Measurements from ENCODE around the gene KCNJ5.

Gene KCNJ5

DNA sequence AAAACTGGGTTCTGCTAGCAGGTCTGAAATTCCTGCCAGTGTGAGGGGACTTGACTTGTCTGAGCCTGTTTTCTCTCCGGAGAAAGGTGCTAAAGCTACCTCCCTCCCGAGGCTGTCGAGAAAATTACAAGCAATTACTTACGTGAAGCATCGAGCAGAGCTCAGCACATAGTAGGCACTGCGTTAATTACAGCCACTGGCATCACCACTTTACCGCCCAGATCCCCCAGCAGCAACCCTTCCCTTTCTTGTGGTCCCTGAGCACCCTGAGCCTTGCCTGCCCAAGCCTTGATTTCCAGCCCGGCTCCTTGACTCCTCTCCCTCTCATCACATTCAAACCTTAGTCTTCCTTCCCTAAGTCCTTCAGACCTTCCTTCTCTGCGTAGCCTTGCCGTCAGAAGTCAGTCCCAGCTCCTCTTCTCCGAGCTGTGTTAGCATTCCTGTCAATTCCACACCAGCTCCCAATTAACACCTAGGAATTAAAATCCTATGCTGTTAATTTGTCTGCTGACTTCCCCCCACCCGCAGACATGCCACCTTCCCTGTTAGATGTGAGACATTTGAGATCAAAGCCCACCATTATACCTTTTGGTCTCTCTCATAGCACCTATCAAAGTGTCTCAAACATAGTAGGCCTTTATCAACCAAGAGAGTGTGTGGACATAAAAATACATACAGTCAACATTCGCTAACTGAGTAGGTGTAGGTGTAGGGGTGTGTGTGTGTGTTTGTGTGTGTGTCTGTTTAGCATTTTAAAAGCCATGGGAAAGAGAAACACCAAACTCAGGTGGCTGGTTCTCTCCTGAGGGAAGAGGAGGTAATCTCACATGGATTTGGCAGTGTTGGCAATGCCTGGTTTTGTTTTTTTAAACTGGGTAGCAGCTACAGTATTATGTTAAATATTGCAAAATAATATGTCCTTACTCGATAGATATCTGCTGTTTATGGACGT lies 2.8 kb upstream of the KCNJ5 start:
- H4K20me1 ChIP-seq (ENCODE audit: insufficient read depth, low read length): no peaks in the 10 kb centered on the region
- H3K36me3 ChIP-seq (replicated peaks; ENCODE audit: low read depth, low read length): no peaks in the 10 kb centered on the region
- no peak for TF ChIP-seq EZH2phosphoT487 (IDR thresholded peaks at IDR 0.05; ENCODE audit: low read depth)
- TF ChIP-seq, protein P1, sequence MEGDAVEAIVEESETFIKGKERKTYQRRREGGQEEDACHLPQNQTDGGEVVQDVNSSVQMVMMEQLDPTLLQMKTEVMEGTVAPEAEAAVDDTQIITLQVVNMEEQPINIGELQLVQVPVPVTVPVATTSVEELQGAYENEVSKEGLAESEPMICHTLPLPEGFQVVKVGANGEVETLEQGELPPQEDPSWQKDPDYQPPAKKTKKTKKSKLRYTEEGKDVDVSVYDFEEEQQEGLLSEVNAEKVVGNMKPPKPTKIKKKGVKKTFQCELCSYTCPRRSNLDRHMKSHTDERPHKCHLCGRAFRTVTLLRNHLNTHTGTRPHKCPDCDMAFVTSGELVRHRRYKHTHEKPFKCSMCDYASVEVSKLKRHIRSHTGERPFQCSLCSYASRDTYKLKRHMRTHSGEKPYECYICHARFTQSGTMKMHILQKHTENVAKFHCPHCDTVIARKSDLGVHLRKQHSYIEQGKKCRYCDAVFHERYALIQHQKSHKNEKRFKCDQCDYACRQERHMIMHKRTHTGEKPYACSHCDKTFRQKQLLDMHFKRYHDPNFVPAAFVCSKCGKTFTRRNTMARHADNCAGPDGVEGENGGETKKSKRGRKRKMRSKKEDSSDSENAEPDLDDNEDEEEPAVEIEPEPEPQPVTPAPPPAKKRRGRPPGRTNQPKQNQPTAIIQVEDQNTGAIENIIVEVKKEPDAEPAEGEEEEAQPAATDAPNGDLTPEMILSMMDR (IDR thresholded peaks at IDR 0.05; ENCODE audit: low read depth, low read length): no peak
- H3K27ac ChIP-seq (ENCODE audit: low read length): no peak overlapping the region
- H3K4me2 ChIP-seq (ENCODE audit: low read length): no peak overlapping the region
- peaks cover 6% of the 10 kb centered on the region for H3K4me1 ChIP-seq (ENCODE audit: low read length)
- H3K27me3 ChIP-seq (ENCODE audit: low read depth, low read length): peaks cover 19% of the 10 kb centered on the region
- H2AFZ ChIP-seq (ENCODE audit: low read depth, low read length): no peak overlapping the region
- H3K79me2 ChIP-seq (ENCODE audit: low read length): no peaks in the 10 kb centered on the region
- no peak overlapping the region for H3K9ac ChIP-seq (ENCODE audit: low read length)
- H3K9me3 ChIP-seq (ENCODE audit: insufficient read depth, low read length): no peaks in the 10 kb centered on the region
- H3K4me3 ChIP-seq (ENCODE audit: low read length): no peak overlapping the region

DNA sequence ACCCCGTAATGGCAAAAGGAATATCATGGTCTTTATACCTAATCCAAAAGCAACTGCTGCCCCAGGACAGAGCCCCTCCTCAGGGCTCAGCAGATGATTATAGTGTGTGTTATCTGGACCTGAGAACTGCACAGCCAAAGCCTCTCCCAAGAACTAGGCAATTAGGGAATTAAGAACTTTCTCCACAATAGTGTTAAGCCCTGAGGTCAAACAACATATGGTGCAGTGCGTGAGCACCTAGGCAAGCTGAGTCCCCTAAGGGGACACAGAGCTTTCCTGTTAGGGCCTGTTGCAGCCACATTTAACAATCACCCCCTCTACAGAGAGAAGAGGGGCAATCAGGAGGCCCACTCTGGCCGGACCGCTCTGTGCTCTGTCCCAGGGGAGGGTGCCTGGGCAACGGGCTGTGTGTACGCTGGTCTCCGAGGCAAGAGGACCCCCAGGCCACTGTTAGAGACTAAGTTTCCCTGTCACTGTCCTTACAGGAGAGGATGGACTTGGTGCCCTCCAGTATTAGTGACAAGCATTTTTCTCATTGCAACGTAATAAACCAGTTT lies 1.4 kb upstream of the KCNJ5 start:
- Histone ChIP-seq H3K27me3 (ENCODE audit: low read depth, low read length) (0 out of 2 replicates have a peak, but pooled peaks cover 12% of the 10 kb centered on the region), H2AFZ (ENCODE audit: low read depth, low read length) (no peak overlapping the region), H3K36me3 (replicated peaks; ENCODE audit: low read depth, low read length) (no peaks in the 10 kb centered on the region), H4K20me1 (ENCODE audit: insufficient read depth, low read length) (no peaks in the 10 kb centered on the region), H3K27ac (ENCODE audit: low read length) (no peak overlapping the region), H3K4me1 (ENCODE audit: low read length) (no peaks in the 10 kb centered on the region), H3K79me2 (ENCODE audit: low read length) (no peaks in the 10 kb centered on the region), H3K4me2 (ENCODE audit: low read length) (no peak overlapping the region), H3K4me3 (ENCODE audit: low read length) (no peak overlapping the region), H3K9ac (ENCODE audit: low read length) (no peak overlapping the region), H3K9me3 (ENCODE audit: insufficient read depth, low read length) (no peaks in the 10 kb centered on the region)
- TF ChIP-seq, protein P1 (IDR thresholded peaks at IDR 0.05; ENCODE audit: low read depth, low read length): no peak

DNA sequence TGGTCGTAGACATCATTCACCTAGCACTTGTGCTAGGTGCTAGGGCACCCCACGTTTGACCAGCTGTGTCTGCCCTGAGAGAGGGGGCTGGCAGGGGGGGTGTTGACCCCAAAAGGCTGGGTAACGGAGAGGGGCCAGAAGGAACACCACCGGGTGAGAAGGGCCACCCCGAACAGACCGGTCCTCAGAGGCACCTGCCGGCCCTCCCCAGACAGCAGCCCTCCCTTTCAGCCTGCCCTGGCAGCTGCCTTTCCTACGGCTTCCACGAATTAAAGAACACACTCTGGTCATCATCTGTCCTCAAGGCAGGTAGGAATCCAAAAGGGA lies 977 bp upstream of the KCNJ5 start:
- Histone ChIP-seq H3K27ac (ENCODE audit: low read length) (no peak overlapping the region), H3K4me3 (ENCODE audit: low read length) (no peak overlapping the region), H3K9ac (ENCODE audit: low read length) (no peak overlapping the region), H3K4me2 (ENCODE audit: low read length) (no peak overlapping the region), H3K27me3 (ENCODE audit: low read depth, low read length) (0 out of 2 replicates have a peak, but pooled peaks cover 12% of the 10 kb centered on the region), H3K4me1 (ENCODE audit: low read length) (no peaks in the 10 kb centered on the region), H3K36me3 (replicated peaks; ENCODE audit: low read depth, low read length) (no peaks in the 10 kb centered on the region), H4K20me1 (ENCODE audit: insufficient read depth, low read length) (no peaks in the 10 kb centered on the region), H2AFZ (ENCODE audit: low read depth, low read length) (no peak overlapping the region), H3K79me2 (ENCODE audit: low read length) (no peaks in the 10 kb centered on the region), H3K9me3 (ENCODE audit: insufficient read depth, low read length) (no peaks in the 10 kb centered on the region)
- TF ChIP-seq, protein P1 (IDR thresholded peaks at IDR 0.05; ENCODE audit: low read depth, low read length): no peak
- TF ChIP-seq EZH2phosphoT487 (IDR thresholded peaks at IDR 0.05; ENCODE audit: low read depth): no peak

DNA sequence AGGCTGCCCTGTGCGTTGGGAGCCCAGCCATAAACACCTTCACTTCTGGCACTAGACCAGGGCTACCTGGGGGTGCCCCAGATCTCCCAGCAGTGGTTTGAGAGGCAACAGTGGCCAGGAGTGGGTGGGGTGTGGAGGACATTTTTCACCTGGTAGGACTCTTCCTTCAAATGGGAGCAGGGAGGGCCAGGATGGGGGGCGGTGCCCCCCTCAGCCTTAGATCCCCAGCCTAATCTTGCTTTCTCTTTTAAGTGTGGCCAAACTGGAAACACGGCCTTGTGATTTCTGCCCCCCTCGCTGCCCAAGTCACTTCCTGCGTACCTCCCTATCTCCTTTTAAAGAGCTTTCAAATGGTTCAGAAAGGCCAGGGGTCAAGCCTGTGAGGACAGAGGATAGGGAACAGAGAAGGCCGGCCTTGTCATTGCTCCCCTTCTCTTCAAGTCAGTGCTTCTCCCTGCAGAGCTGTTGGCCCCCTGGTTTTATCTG lies 800 bp downstream of the KCNJ5 start:
- no peak overlapping the region for H2AFZ ChIP-seq (ENCODE audit: low read depth, low read length)
- H3K79me2 ChIP-seq (ENCODE audit: low read length): no peaks in the 10 kb centered on the region
- 0 out of 2 replicates have a peak, but pooled peaks cover 8% of the 10 kb centered on the region for H3K27me3 ChIP-seq (ENCODE audit: low read depth, low read length)
- H3K27ac ChIP-seq (ENCODE audit: low read length): no peak overlapping the region
- H3K4me1 ChIP-seq (ENCODE audit: low read length): no peaks in the 10 kb centered on the region
- no peak overlapping the region for H3K9ac ChIP-seq (ENCODE audit: low read length)
- H3K36me3 ChIP-seq (replicated peaks; ENCODE audit: low read depth, low read length): no peaks in the 10 kb centered on the region
- H3K4me2 ChIP-seq (ENCODE audit: low read length): no peak overlapping the region
- TF ChIP-seq EZH2phosphoT487 (IDR thresholded peaks at IDR 0.05; ENCODE audit: low read depth): no peak
- TF ChIP-seq, protein P1 (IDR thresholded peaks at IDR 0.05; ENCODE audit: low read depth, low read length): no peak
- H4K20me1 ChIP-seq (ENCODE audit: insufficient read depth, low read length): no peaks in the 10 kb centered on the region
- no peak overlapping the region for H3K4me3 ChIP-seq (ENCODE audit: low read length)
- H3K9me3 ChIP-seq (ENCODE audit: insufficient read depth, low read length): no peaks in the 10 kb centered on the region
